Nephron progenitor cell (in vitro differentiated cells): ENCODE measurements around the gene DAB1.

Experiments
- DNase-seq: peaks from one replicate; pipeline ENCODE4 v3.0.0; 2021
- H3K27ac Mint-ChIP-seq: 2 replicates; pipeline ENCODE4 v1.8.0; 2021; ENCODE audit warnings: mild to moderate bottlenecking, moderate library complexity, mixed read lengths
- H3K27me3 Mint-ChIP-seq: 2 replicates; pipeline ENCODE4 v1.8.0; 2021; ENCODE audit warnings: mild to moderate bottlenecking, low read depth, mixed read lengths; ENCODE audit not compliant: poor library complexity
- H3K36me3 Mint-ChIP-seq: 2 replicates; pipeline ENCODE4 v1.8.0; 2021; ENCODE audit warnings: low read depth, mixed read lengths
- H3K4me1 Mint-ChIP-seq: 2 replicates; pipeline ENCODE4 v1.8.0; 2021; ENCODE audit warnings: mixed read lengths
- H3K4me3 Mint-ChIP-seq: 2 replicates; pipeline ENCODE4 v1.8.0; 2021; ENCODE audit warnings: mild to moderate bottlenecking, moderate library complexity, mixed read lengths
- H3K9me3 Mint-ChIP-seq: 2 replicates; pipeline ENCODE4 v1.8.0; 2021; ENCODE audit warnings: mild to moderate bottlenecking, moderate library complexity, mixed read lengths
- TF ChIP-seq, protein P1 (sequence below): fragments of 200-600 bp; sonication (generic); IDR thresholded peaks from 2 replicates; pipeline ENCODE4 v1.5.0; 2021; ENCODE audit warnings: antibody characterized with exemption

The DAB1 gene

DNA sequence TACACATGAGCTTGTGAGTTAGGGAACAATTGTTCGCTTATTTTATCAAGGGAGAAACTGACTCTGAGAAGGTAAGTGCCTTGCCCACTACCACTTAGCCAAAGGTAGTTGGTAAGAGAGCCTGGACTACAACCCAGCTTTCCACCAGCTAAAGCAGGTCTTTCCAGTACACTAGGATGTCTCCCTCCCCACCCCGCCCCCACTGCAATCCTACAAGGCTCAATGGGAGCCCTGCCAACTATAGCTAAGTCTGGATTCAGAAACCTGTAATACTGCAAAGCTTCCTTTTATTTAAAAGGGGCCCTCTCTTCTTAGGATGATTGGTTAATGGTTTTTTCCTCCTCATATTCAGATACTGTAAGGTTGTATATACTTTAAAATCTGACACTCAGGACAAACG, 356.0 kb downstream of the DAB1 start:
- Mint-ChIP-seq H3K27me3 (peaks cover 3% of the 10 kb centered on the region), H3K27ac (no peak overlapping the region), H3K4me3 (no peak overlapping the region), H3K9me3 (no peaks in the 10 kb centered on the region), H3K36me3 (no peaks in the 10 kb centered on the region), H3K4me1 (peaks cover 48% of the 10 kb centered on the region)
- DNase-seq, result no peak
- TF ChIP-seq, protein P1, sequence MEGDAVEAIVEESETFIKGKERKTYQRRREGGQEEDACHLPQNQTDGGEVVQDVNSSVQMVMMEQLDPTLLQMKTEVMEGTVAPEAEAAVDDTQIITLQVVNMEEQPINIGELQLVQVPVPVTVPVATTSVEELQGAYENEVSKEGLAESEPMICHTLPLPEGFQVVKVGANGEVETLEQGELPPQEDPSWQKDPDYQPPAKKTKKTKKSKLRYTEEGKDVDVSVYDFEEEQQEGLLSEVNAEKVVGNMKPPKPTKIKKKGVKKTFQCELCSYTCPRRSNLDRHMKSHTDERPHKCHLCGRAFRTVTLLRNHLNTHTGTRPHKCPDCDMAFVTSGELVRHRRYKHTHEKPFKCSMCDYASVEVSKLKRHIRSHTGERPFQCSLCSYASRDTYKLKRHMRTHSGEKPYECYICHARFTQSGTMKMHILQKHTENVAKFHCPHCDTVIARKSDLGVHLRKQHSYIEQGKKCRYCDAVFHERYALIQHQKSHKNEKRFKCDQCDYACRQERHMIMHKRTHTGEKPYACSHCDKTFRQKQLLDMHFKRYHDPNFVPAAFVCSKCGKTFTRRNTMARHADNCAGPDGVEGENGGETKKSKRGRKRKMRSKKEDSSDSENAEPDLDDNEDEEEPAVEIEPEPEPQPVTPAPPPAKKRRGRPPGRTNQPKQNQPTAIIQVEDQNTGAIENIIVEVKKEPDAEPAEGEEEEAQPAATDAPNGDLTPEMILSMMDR, result no peak

- H3K4me3 Mint-ChIP-seq, result no peak overlapping the region
- H3K9me3 Mint-ChIP-seq, result no peaks in the 10 kb centered on the region
- peaks cover 8% of the 10 kb centered on the region for H3K27me3 Mint-ChIP-seq
- H3K4me1 Mint-ChIP-seq, result peaks cover 54% of the 10 kb centered on the region
- no peaks in the 10 kb centered on the region for H3K36me3 Mint-ChIP-seq
- DNase-seq, result no peak
- H3K27ac Mint-ChIP-seq, result no peak overlapping the region
- TF ChIP-seq, protein P1, result no peak
Observed at GRCh38 chr1:57066980-57067610, 356.8 kb downstream of the DAB1 start.

- no peaks in the 10 kb centered on the region for H3K9me3 Mint-ChIP-seq
- no peaks in the 10 kb centered on the region for H3K36me3 Mint-ChIP-seq
- peaks cover 59% of the 10 kb centered on the region for H3K4me1 Mint-ChIP-seq
- no peak for DNase-seq
- peaks cover 8% of the 10 kb centered on the region for H3K27me3 Mint-ChIP-seq
- H3K27ac Mint-ChIP-seq, result no peak overlapping the region
- no peak overlapping the region for H3K4me3 Mint-ChIP-seq
- TF ChIP-seq, protein P1, result no peak
Observed at GRCh38 chr1:57065442-57065841, 358.4 kb downstream of the DAB1 start.

- Mint-ChIP-seq H3K27ac (peak overlapping the region; percentile 74), H3K9me3 (no peaks in the 10 kb centered on the region), H3K36me3 (no peaks in the 10 kb centered on the region), H3K27me3 (peaks cover 4% of the 10 kb centered on the region), H3K4me3 (no peak overlapping the region), H3K4me1 (peaks cover 65% of the 10 kb centered on the region)
- DNase-seq, result no peak
- TF ChIP-seq, protein P1, result no peak
Observed at GRCh38 chr1:57064379-57065140, 359.3 kb downstream of the DAB1 start.

DNA sequence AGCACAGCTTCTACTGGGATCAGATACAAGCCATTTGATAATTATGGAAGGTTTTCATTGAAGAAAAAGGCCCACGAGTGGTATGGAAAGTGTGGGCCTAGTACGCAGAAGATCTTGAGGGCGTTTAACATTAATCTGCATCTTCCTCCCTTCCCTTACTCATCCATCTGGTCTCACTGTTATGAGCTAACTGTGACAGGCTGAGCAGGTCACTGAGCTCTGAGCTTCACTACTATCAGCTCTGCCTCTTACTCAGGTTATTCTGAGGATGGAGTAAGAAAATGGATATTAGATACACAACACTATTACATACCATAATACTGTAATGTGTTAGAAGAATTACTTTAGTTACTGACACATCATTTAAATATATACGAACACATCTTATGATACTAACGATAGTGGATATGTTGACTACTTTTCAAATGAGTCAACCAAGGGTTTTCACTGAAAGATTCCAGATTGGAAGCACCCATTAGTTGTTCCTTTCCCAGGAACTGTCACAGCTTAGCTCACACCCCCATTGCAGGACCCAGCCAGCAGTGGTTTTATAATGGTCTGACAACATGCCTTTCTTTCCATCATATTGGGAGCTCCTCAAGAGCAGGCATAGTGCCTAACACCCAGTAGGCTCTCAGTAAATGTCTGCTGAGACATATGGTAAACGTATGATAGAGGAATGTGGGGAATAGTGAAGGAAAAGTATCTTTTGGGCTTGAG, 360.3 kb downstream of the DAB1 start:
- Mint-ChIP-seq H3K27ac (no peak overlapping the region), H3K9me3 (no peaks in the 10 kb centered on the region), H3K4me1 (peaks cover 70% of the 10 kb centered on the region), H3K27me3 (peaks cover 4% of the 10 kb centered on the region), H3K4me3 (no peak overlapping the region), H3K36me3 (no peaks in the 10 kb centered on the region)
- no peak for DNase-seq
- TF ChIP-seq, protein P1, result no peak
